ENCODE data around the gene MAP3K5. TPM values are rescaled to one million over a fixed set of nuclear protein-coding genes. Genes with fewer than 3 reads are reported as not detected.

MAP3K5 gene
- total and polyA plus RNA-seq, 2 donors (not counting 3 experiments of a cell fraction or from before 2014, with no cell fraction given): 1.5 to 7.0 TPM

- no peak overlapping the region for H3K9ac ChIP-seq (replicated peaks; ENCODE audit: extremely low read depth, insufficient read depth, low read length)
- H3K9me1 ChIP-seq (replicated peaks; ENCODE audit: control insufficient read depth, extremely low read depth, insufficient read depth, low read length): no peaks in the 10 kb centered on the region
- no peak overlapping the region for H2AFZ ChIP-seq (ENCODE audit: low read depth, low read length)
- H3K79me2 ChIP-seq (ENCODE audit: control insufficient read depth, insufficient read depth, low read length): no peaks in the 10 kb centered on the region
- peaks cover 19% of the 10 kb centered on the region for H3K4me1 ChIP-seq (ENCODE audit: control insufficient read depth, extremely low read depth, insufficient read depth, low read length)
- intact Hi-C loops (cut with micrococcal nuclease): no loop called here
- no peaks in the 10 kb centered on the region for H3K27me3 ChIP-seq (ENCODE audit: control insufficient read depth in 2 of 2, insufficient read depth in 2 of 2, low read length in 2 of 2)
- H4K20me1 ChIP-seq (replicated peaks; ENCODE audit: control insufficient read depth, extremely low read depth, insufficient read depth, low read length): no peaks in the 10 kb centered on the region
- dilution Hi-C loops (cut with MboI; ENCODE audit: extremely low pct_ligation_motif_present, low sequenced_read_pairs): no loop called here
- FAIRE-seq: no peak
- H3K36me3 ChIP-seq (ENCODE audit: control insufficient read depth in 2 of 2, extremely low read depth in 1 of 2, insufficient read depth in 2 of 2, low read length in 2 of 2): no peaks in the 10 kb centered on the region
- CTCF ChIA-PET: interaction anchor here (0.9 to 2.5 kb wide), 3 partner anchors 21 to 177 kb away, joined by 3 to 11 read pairs (median 3); partner anchors contain the start of gene MAP3K5
- H3K9me3 ChIP-seq (replicated peaks; ENCODE audit: control insufficient read depth, insufficient read depth, low read length): no peaks in the 10 kb centered on the region
- POLR2A ChIA-PET: no interaction called here
- no TSS peak for BruUV-seq (replicated peaks)
- peak; percentile 3 for DNase-seq (ENCODE audit: low read depth, low spot score)
- TF ChIP-seq FOS (IDR thresholded peaks at IDR 0.05; ENCODE audit: borderline replicate concordance, insufficient read depth, low read length) (no peak), POLR2AphosphoS5 (IDR thresholded peaks at IDR 0.05; ENCODE audit: insufficient read depth, low read depth, low read length) (no peak), POLR2A (IDR thresholded peaks at IDR 0.05; ENCODE audit: low read depth, low read length) (no peak), JUN (IDR thresholded peaks at IDR 0.05; ENCODE audit: borderline replicate concordance, insufficient read depth, insufficient read length, low read depth) (no peak), MYC (IDR thresholded peaks at IDR 0.05; ENCODE audit: low read depth, low read length) (no peak), CTCF (IDR thresholded peaks at IDR 0.05; ENCODE audit: extremely low read depth in 1 of 2, insufficient read depth in 1 of 2, low read depth in 1 of 2, low read length in 2 of 2) (no peak), EZH2 (IDR thresholded peaks at IDR 0.05; ENCODE audit: borderline replicate concordance, low read depth, low read length, severe bottlenecking) (no peak), GATA2 (IDR thresholded peaks at IDR 0.05; ENCODE audit: insufficient read depth, insufficient read length, low read depth, low read length) (no peak)
- TF ChIP-seq, protein P1, sequence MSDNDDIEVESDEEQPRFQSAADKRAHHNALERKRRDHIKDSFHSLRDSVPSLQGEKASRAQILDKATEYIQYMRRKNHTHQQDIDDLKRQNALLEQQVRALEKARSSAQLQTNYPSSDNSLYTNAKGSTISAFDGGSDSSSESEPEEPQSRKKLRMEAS (IDR thresholded peaks at IDR 0.05; ENCODE audit: insufficient read depth, insufficient read length): no peak
- H3K4me2 ChIP-seq (ENCODE audit: insufficient read depth, low read length): no peak overlapping the region
- H3K4me3 ChIP-seq (replicated peaks in 1 of 3; ENCODE audit: insufficient read depth in 1 of 3, low read depth in 1 of 3, low read length in 3 of 3): no peak overlapping the region
- no peak overlapping the region for H3K27ac ChIP-seq (ENCODE audit: insufficient read depth, low read depth, low read length)
Measured at GRCh38 chr6:136614994-136615393, 177.3 kb downstream of the MAP3K5 start.

Measured in endothelial cell of umbilical vein (primary cell).